Esophagus squamous epithelium (tissue), 5 donors: ENCODE data around the gene HPSE2. TPM values are rescaled to one million over a fixed set of nuclear protein-coding genes. Genes with fewer than 3 reads are reported as not detected.

Source experiments
- DNase-seq: peaks from one replicate; lab custom pipeline; 2025; lab: John Stamatoyannopoulos, UW
- H3K27ac ChIP-seq, 4 donors: fragments of 200-600 bp; sonication (generic); one replicate each; pipeline ENCODE4 v1.5.1; 2016 to 2019; ENCODE audit warnings: mild to moderate bottlenecking in 1 of 4
- H3K27me3 ChIP-seq, 4 donors: fragments of 200-600 bp; sonication (generic); 1 replicate in 3 of 4; 2 replicates in 1 of 4; pipeline versions ENCODE4 v1.5.1 to v1.6.0; 2017 to 2021; ENCODE audit warnings: antibody characterized with exemption in 1 of 4
- H3K36me3 ChIP-seq, 3 donors: fragments of 200-600 bp; sonication (generic); one replicate each; pipeline ENCODE4 v1.5.1; 2016 to 2019
- H3K4me1 ChIP-seq, 3 donors: fragments of 200-600 bp; sonication (generic); one replicate each; pipeline ENCODE4 v1.5.1; 2017 to 2019
- H3K4me3 ChIP-seq, 4 donors: fragments of 200-600 bp; sonication (generic); 1 replicate in 3 of 4; 2 replicates in 1 of 4; pipeline ENCODE4 v1.5.1; 2016 to 2019; ENCODE audit warnings: mild to moderate bottlenecking in 2 of 4, moderate library complexity in 1 of 4
- H3K9me3 ChIP-seq, 3 donors: fragments of 200-600 bp; sonication (generic); one replicate each; pipeline ENCODE4 v1.5.1; 2016 to 2019
- POLR2A ChIP-seq, 4 donors: fragments of 450-650 bp; IDR thresholded peaks; one replicate each; pipeline ENCODE4 v1.6.1; 2017; ENCODE audit warnings: antibody characterized with exemption in 4 of 4, mild to moderate bottlenecking in 4 of 4, moderate library complexity in 3 of 4
- WGBS, 2 donors: methylation state at CpG; one replicate each; pipeline ENCODE4 v1.1.5; 2018; 5-methylcytosine and 5-hydroxymethylcytosine counted together
- intact Hi-C: fragments of 100-400 bp; cut with DNase I; formaldehyde crosslinking; loops from one replicate; pipeline ENCODE4 v1.15.0; 2022
- total RNA-seq, 4 donors: library from RNA; depleted of rRNA; stranded (reverse); fragments of >200 nt; gene quantifications; one replicate each; pipeline ENCODE4 v1.1.0, GENCODE V29; 2016
- TF ChIP-seq, protein P1 (sequence below), 6 experiments: fragments of 450-650 bp in 4 of 6; fragments of 200-600 bp in 2 of 6; sonication (generic) in 2 of 6; IDR thresholded peaks; one replicate each; pipeline ENCODE4 v1.5.1; 2016 to 2019; ENCODE audit warnings: antibody characterized with exemption in 6 of 6, mild to moderate bottlenecking in 4 of 6, moderate library complexity in 4 of 6
- donor health status: DM: yes; HTN: yes; CAD: no.

The HPSE2 gene
- total RNA-seq, 4 donors from 2014 or later = 0.47 to 5.3 (median 2.6) TPM

DNA sequence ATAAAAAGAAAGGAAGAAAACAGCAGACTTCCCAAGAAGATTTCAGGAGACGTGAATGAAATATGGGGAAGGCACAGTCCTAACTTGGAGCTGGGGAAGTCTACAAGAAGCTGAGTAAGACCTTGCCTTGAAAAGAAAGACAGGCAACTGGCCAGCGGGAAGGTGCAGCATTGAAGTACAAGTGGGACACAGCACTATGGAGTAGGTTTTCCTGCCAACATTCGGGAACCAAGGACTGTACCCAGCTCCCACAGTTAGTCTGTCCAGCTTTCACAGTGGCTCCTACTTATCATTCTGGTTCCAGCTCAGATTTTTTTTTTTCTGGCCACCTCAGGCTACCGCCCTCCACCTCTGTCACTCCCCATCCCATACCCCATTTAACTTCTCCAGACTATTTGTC, 798.9 kb downstream of the HPSE2 start:
- Histone ChIP-seq H3K27ac (no peak overlapping the region), H3K9me3 (no peaks in the 10 kb centered on the region), H3K4me3 (no peak overlapping the region), H3K4me1 (no peaks in the 10 kb centered on the region), H3K27me3 (no peaks in the 10 kb centered on the region), H3K36me3 (peaks cover 24 to 85% (median 25%) of the 10 kb centered on the region in 3 donors)
- intact Hi-C loops = no loop called here
- no peak for DNase-seq
- 89 to 95% methylated on average over 4 of the region's 4 CpGs for WGBS, 2 donors
- no peak for TF ChIP-seq POLR2A (IDR thresholded peaks at IDR 0.05)
- TF ChIP-seq, protein P1, sequence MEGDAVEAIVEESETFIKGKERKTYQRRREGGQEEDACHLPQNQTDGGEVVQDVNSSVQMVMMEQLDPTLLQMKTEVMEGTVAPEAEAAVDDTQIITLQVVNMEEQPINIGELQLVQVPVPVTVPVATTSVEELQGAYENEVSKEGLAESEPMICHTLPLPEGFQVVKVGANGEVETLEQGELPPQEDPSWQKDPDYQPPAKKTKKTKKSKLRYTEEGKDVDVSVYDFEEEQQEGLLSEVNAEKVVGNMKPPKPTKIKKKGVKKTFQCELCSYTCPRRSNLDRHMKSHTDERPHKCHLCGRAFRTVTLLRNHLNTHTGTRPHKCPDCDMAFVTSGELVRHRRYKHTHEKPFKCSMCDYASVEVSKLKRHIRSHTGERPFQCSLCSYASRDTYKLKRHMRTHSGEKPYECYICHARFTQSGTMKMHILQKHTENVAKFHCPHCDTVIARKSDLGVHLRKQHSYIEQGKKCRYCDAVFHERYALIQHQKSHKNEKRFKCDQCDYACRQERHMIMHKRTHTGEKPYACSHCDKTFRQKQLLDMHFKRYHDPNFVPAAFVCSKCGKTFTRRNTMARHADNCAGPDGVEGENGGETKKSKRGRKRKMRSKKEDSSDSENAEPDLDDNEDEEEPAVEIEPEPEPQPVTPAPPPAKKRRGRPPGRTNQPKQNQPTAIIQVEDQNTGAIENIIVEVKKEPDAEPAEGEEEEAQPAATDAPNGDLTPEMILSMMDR (IDR thresholded peaks at IDR 0.05) = no peak

DNA sequence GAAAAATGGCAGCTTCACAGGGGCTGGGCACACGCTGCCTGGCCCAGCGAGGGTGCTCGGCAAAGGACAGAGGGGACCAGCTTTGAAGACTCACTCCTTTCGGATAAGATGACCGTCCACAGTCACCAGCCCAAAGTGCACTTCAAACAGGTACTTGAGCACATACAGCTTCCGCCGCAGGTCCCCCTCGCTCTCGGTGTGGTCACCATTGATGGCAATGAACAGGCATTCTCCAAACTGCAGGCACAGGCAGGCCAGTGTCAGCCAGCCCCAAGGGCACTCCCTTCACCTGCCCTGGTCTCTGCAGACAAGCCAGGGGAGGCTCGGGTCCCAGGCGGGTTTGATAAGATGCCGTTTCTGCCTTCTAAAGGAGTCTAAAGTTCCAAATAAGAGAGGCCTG, 800.5 kb downstream of the HPSE2 start:
- no peaks in the 10 kb centered on the region for H3K9me3 ChIP-seq
- no peaks in the 10 kb centered on the region for H3K4me1 ChIP-seq
- intact Hi-C loops = no loop called here
- no peaks in the 10 kb centered on the region for H3K27me3 ChIP-seq
- H3K4me3 ChIP-seq = no peak overlapping the region
- peaks cover 33 to 87% (median 37%) of the 10 kb centered on the region in 3 donors for H3K36me3 ChIP-seq
- no peak overlapping the region for H3K27ac ChIP-seq
- TF ChIP-seq POLR2A (IDR thresholded peaks at IDR 0.05) = no peak
- TF ChIP-seq, protein P1 (IDR thresholded peaks at IDR 0.05) = no peak
- WGBS, 2 donors = 94% methylated on average over 10 of the region's 12 CpGs; no CpG with 5 or more reads in 1 of the 2 donors
- DNase-seq = no peak

DNA sequence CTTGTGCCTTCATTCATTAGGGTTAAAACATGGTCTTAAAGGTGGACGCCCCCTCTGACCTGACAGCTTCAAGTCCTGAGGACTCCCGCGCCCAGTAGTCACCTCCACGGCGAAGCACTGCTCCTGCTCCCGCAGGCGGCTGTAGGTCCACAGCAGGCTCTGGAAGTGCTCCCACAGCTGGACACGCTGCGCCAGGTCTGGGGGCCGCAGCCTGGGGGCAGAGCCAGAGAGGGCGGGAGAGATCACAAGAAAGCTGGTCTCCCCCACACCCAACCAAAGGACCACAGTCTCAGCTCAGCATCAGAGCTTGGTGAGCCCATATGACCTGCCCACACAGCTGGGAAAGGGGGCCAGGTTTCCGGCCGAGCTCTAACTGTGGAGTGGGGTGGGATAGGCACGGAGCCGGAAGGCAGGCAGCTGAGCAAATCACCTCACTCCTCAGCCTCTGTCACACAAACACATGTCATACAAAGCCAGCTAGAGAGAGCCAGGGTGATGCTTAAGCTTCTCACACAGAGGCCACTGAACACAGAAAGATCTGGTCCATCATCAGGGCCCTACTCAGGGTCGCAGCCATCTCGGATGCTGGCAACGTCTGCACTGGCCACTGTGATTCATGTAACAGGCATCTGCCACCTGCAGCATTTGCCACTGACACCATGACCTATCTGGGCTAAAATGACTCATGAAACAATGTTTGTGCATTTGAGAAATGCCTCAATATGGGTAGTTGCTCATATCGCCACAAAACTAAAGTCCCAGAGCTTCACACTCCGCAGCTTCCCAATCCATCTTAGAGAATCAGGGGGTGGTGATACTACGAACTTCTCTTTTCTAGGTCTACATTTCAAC, 801.5 kb downstream of the HPSE2 start:
- Histone ChIP-seq H3K9me3 (no peaks in the 10 kb centered on the region), H3K36me3 (peaks cover 41 to 87% (median 47%) of the 10 kb centered on the region in 3 donors), H3K27me3 (no peaks in the 10 kb centered on the region), H3K4me1 (no peaks in the 10 kb centered on the region), H3K27ac (no peak overlapping the region), H3K4me3 (no peak overlapping the region)
- TF ChIP-seq POLR2A (IDR thresholded peaks at IDR 0.05) = no peak
- TF ChIP-seq, protein P1 (IDR thresholded peaks at IDR 0.05) = no peak
- 97 to 99% methylated on average over 10 to 16 of the region's 21 CpGs for WGBS, 2 donors
- intact Hi-C loops = no loop called here
- no peak for DNase-seq

DNA sequence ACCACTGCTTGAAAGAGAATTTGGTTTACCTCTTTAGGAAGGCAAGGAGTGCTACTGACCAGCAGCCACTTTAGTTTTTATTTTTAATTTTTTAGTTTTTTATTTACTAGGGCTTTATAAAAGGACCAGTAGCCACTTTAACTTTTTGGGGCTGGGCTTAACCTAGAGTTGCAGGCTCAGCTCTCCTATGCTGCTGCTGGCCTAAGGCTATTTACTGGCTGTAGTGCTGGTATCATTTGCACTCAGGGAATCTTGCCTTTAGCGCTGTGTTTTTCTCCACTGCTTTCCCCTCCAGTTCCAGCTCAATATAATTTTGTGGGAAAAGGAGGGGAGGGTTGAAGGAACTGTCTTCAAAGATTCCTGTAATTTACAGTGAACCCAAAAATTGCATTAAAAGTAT, 802.3 kb downstream of the HPSE2 start:
- WGBS, 2 donors = 80 to 100% methylated on average over 1 of the region's 1 CpG
- no peak for DNase-seq
- H3K4me1 ChIP-seq = no peaks in the 10 kb centered on the region
- peaks cover 41 to 87% (median 47%) of the 10 kb centered on the region in 3 donors for H3K36me3 ChIP-seq
- H3K27ac ChIP-seq = no peak overlapping the region
- H3K4me3 ChIP-seq = no peak overlapping the region
- no peaks in the 10 kb centered on the region for H3K9me3 ChIP-seq
- intact Hi-C loops = no loop called here
- TF ChIP-seq POLR2A (IDR thresholded peaks at IDR 0.05) = no peak
- TF ChIP-seq, protein P1 (IDR thresholded peaks at IDR 0.05) = no peak
- no peaks in the 10 kb centered on the region for H3K27me3 ChIP-seq

DNA sequence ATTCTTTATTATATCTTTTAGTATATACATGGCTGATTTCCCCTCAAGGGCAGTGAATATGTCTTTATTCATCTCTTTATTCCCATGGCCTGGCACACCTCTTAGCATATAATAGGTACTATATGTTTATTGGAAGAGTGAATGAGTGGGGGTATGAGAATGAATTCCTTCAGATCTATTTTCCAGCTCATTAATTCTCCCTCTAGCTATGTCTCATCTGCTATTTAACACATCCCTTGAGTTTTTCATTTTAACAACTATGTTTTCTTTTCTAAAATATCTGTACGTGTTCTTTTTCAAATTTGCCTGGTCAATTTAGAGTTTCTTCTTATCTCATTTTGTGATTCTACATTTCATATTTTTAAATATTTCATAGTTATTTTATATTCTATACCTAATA, 803.3 kb downstream of the HPSE2 start:
- peaks cover 41 to 87% (median 51%) of the 10 kb centered on the region in 3 donors for H3K36me3 ChIP-seq
- no peaks in the 10 kb centered on the region for H3K27me3 ChIP-seq
- H3K4me1 ChIP-seq = no peaks in the 10 kb centered on the region
- H3K9me3 ChIP-seq = no peaks in the 10 kb centered on the region
- TF ChIP-seq, protein P1 (IDR thresholded peaks at IDR 0.05) = no peak
- no peak for TF ChIP-seq POLR2A (IDR thresholded peaks at IDR 0.05)
- H3K4me3 ChIP-seq = no peak overlapping the region
- intact Hi-C loops = no loop called here
- H3K27ac ChIP-seq = no peak overlapping the region
- WGBS, 2 donors = 96 to 100% methylated on average over 1 of the region's 1 CpG
- no peak for DNase-seq
